Activated T-cell treated with anti-CD3 and anti-CD28 coated beads, Interleukin-2, amount 50 U/mL, for 48 hours (primary cell): ENCODE measurements around the gene GNAT3.

Experiments used
- DNase-seq, 2 experiments: peaks; one replicate each; pipeline ENCODE4 v3.0.0-alpha.2; 2020

The GNAT3 gene

GRCh38 chr7:80499350-80499953 lies 12.4 kb downstream of the GNAT3 start:
- no peak for DNase-seq

- no peak for DNase-seq
These were observed 13.1 kb downstream of the GNAT3 start for GRCh38 chr7:80498481-80499349.

GRCh38 chr7:80496586-80496985 lies 15.3 kb downstream of the GNAT3 start:
- no peak for DNase-seq

GRCh38 chr7:80493121-80493849 lies 18.6 kb downstream of the GNAT3 start:
- DNase-seq: no peak

- no peak for DNase-seq
These were observed 20.4 kb downstream of the GNAT3 start for GRCh38 chr7:80491462-80491861.

- no peak for DNase-seq
These were observed 23.0 kb downstream of the GNAT3 start for GRCh38 chr7:80488851-80489370.

- DNase-seq: no peak
These were observed 23.5 kb downstream of the GNAT3 start for GRCh38 chr7:80488406-80488805.

- no peak for DNase-seq
These were observed 26.1 kb downstream of the GNAT3 start for GRCh38 chr7:80485721-80486120.

- DNase-seq: no peak
These were observed 28.9 kb downstream of the GNAT3 start for GRCh38 chr7:80482950-80483349.

- DNase-seq: no peak
These were observed 30.5 kb downstream of the GNAT3 start for GRCh38 chr7:80481196-80481884.

GRCh38 chr7:80480566-80480965 lies 31.3 kb downstream of the GNAT3 start:
- no peak for DNase-seq

- DNase-seq: no peak
These were observed 33.2 kb downstream of the GNAT3 start for GRCh38 chr7:80478683-80479082.

GRCh38 chr7:80476035-80476434 lies 35.8 kb downstream of the GNAT3 start:
- no peak for DNase-seq

GRCh38 chr7:80475383-80475782 lies 36.5 kb downstream of the GNAT3 start:
- no peak for DNase-seq

GRCh38 chr7:80473751-80474150 lies 38.1 kb downstream of the GNAT3 start:
- no peak for DNase-seq

GRCh38 chr7:80472491-80473200 lies 39.2 kb downstream of the GNAT3 start:
- no peak for DNase-seq

GRCh38 chr7:80468931-80469714 lies 42.7 kb downstream of the GNAT3 start:
- DNase-seq: no peak

- no peak for DNase-seq
These were observed 44.8 kb downstream of the GNAT3 start for GRCh38 chr7:80467069-80467468.

GRCh38 chr7:80466636-80467035 lies 45.2 kb downstream of the GNAT3 start:
- no peak for DNase-seq

- DNase-seq: no peak
These were observed 47.7 kb downstream of the GNAT3 start for GRCh38 chr7:80464211-80464610.

GRCh38 chr7:80463272-80463920 lies 48.5 kb downstream of the GNAT3 start:
- DNase-seq: no peak
